HepG2 (cell line): ENCODE data around the gene IVL. TPM values are rescaled to one million over a fixed set of nuclear protein-coding genes. Genes with fewer than 3 reads are reported as not detected.

Experiments used
- ATAC-seq: fragments of 200-7000 bp; cut with Tn5 transposase; 3 replicates; pipeline ENCODE4 v1.9.1; 2020; ENCODE audit warnings: mild to moderate bottlenecking, moderate library complexity
- BruUV-seq: library from RNA; stranded (reverse); fragments of 400-500 nt; replicated peaks from 2 replicates; lab custom pipeline; 2021; lab: Mats Ljungman, UMichigan
- CTCF ChIA-PET: fragments of 300-600 bp; formaldehyde crosslinking; extraction: SDS; loops from one replicate; lab custom pipeline; 2021; ENCODE audit warnings: low total read pairs, inconsistent platforms, low intra/inter-chr PET ratio; lab: Yijun Ruan, JAX
- POLR2A ChIA-PET: fragments of 350-600 bp; sonication (Branson Sonifier 250); formaldehyde crosslinking; loops from one replicate; lab custom pipeline; 2020; ENCODE audit warnings: antibody characterized with exemption, inconsistent platforms; lab: Yijun Ruan, JAX
- DNase-seq: peaks from one replicate; pipeline ENCODE4 v3.0.0-alpha.2; 2015; ENCODE audit warnings: low spot score
- FAIRE-seq: peaks from 3 replicates; lab custom pipeline; 2011; peaks lifted over from hg19 to GRCh38; lab: Jason Lieb, UNC
- H2AFZ ChIP-seq: one replicate; pipeline ENCODE4 v1.6.1; 2011; ENCODE audit warnings: low read length, inconsistent platforms
- H3K27ac ChIP-seq: fragments of 300-600 bp; 3 replicates; pipeline ENCODE4 v1.8.0; 2011; ENCODE audit warnings: mixed run types, mild to moderate bottlenecking, mixed read lengths, low read length, inconsistent platforms; ENCODE audit not compliant: insufficient read depth; ENCODE audit errors: extremely low read length
- H3K27me3 ChIP-seq, 2 experiments: fragments of 200-600 bp in 1 of 2; 2 replicates in 1 of 2; 3 replicates in 1 of 2; pipeline versions ENCODE4 v1.6.0 to v1.8.0; 2011; ENCODE audit warnings: low read length in 2 of 2, mild to moderate bottlenecking in 2 of 2, moderate library complexity in 2 of 2, inconsistent platforms in 1 of 2; ENCODE audit not compliant: insufficient read depth in 2 of 2, control insufficient read depth in 1 of 2
- H3K36me3 ChIP-seq, 2 experiments: fragments of 200-600 bp in 1 of 2; replicated peaks in 1 of 2; 2 replicates in 1 of 2; 3 replicates in 1 of 2; pipeline versions ENCODE4 v1.5.1 to v1.8.0; 2011; ENCODE audit warnings: low read length in 2 of 2, inconsistent platforms in 1 of 2; ENCODE audit not compliant: insufficient read depth in 2 of 2, control insufficient read depth in 1 of 2
- H3K4me1 ChIP-seq: 2 replicates; pipeline ENCODE4 v1.5.1; 2012; ENCODE audit warnings: low read length, inconsistent platforms; ENCODE audit not compliant: insufficient read depth
- H3K4me2 ChIP-seq: 2 replicates; pipeline ENCODE4 v1.6.0; 2011; ENCODE audit warnings: low read depth, low read length, inconsistent platforms
- H3K4me3 ChIP-seq, 3 experiments: fragments of 200-600 bp in 1 of 3; sonication (generic), shearing (Covaris generic) in 1 of 3; replicated peaks in 1 of 3; 2 replicates each; pipeline ENCODE4 v1.5.1; 2011 to 2016; ENCODE audit warnings: low read length in 3 of 3, inconsistent platforms in 2 of 3, low read depth in 2 of 3, mild to moderate bottlenecking in 2 of 3, control low read depth in 1 of 3, mixed read lengths in 1 of 3; ENCODE audit not compliant: insufficient read depth in 1 of 3
- H3K79me2 ChIP-seq: one replicate; pipeline ENCODE4 v1.6.1; 2011; ENCODE audit warnings: low read length, inconsistent platforms; ENCODE audit not compliant: insufficient read depth
- H3K9ac ChIP-seq: 2 replicates; pipeline ENCODE4 v1.6.0; 2011; ENCODE audit warnings: mild to moderate bottlenecking, low read depth, low read length, inconsistent platforms; ENCODE audit not compliant: insufficient read depth
- H3K9me3 ChIP-seq: 2 replicates; pipeline ENCODE4 v1.5.1; 2012; ENCODE audit warnings: mild to moderate bottlenecking, low read length
- H4K20me1 ChIP-seq: 2 replicates; pipeline ENCODE4 v1.6.0; 2011; ENCODE audit warnings: inconsistent platforms, mild to moderate bottlenecking, low read length, moderate library complexity; ENCODE audit not compliant: insufficient read depth
- DBP ChIP-seq: sonication (generic); formaldehyde crosslinking; IDR thresholded peaks from 2 replicates; pipeline ENCODE4 v1.4.0; 2020; ENCODE audit warnings: missing genetic modification reagents; ENCODE audit errors: not compliant biosample characterization
- ELF3 ChIP-seq: IDR thresholded peaks from 2 replicates; pipeline ENCODE4 v1.6.1; 2016; ENCODE audit warnings: missing genetic modification reagents, missing compliant biosample characterization
- GATA4 ChIP-seq: sonication (generic); IDR thresholded peaks from 2 replicates; pipeline ENCODE4 v1.6.1; 2016; ENCODE audit warnings: antibody characterized with exemption, low read depth, borderline replicate concordance
- HNRNPL ChIP-seq: fragments of 200-400 bp; formaldehyde crosslinking; IDR thresholded peaks from 2 replicates; pipeline ENCODE4 v1.6.1; 2017; ENCODE audit warnings: mild to moderate bottlenecking, low read depth, low read length
- ISL2 ChIP-seq: sonication (generic); formaldehyde crosslinking; IDR thresholded peaks from 2 replicates; pipeline ENCODE4 v1.5.0; 2020; ENCODE audit warnings: missing genetic modification reagents
- JDP2 ChIP-seq: sonication (generic); formaldehyde crosslinking; IDR thresholded peaks from 2 replicates; pipeline ENCODE4 v1.8.1; 2022; ENCODE audit warnings: missing genetic modification reagents, borderline replicate concordance
- KLF15 ChIP-seq: sonication (generic); formaldehyde crosslinking; IDR thresholded peaks from 2 replicates; pipeline ENCODE4 v1.8.1; 2023; ENCODE audit warnings: borderline replicate concordance, mild to moderate bottlenecking, inconsistent platforms, missing genetic modification reagents, mixed read lengths
- KLF16 ChIP-seq, 2 experiments: sonication (generic) in 1 of 2; formaldehyde crosslinking in 1 of 2; IDR thresholded peaks; 2 replicates each; pipeline versions ENCODE4 v1.6.1 to v1.8.0; 2016 to 2023; ENCODE audit warnings: missing genetic modification reagents in 2 of 2, missing compliant biosample characterization in 1 of 2
- NBN ChIP-seq: fragments of 450-650 bp; conservative IDR thresholded peaks from 2 replicates; pipeline ENCODE4 v1.6.1; 2017
- ONECUT2 ChIP-seq: sonication (generic); formaldehyde crosslinking; IDR thresholded peaks from 2 replicates; pipeline ENCODE4 v1.4.0; 2020; ENCODE audit warnings: missing genetic modification reagents
- RORA ChIP-seq: sonication (generic); formaldehyde crosslinking; IDR thresholded peaks from 2 replicates; pipeline ENCODE4 v1.5.0; 2020; ENCODE audit warnings: mild to moderate bottlenecking, missing genetic modification reagents, moderate library complexity
- SATB2 ChIP-seq: sonication (generic); formaldehyde crosslinking; IDR thresholded peaks from 2 replicates; pipeline ENCODE4 v1.5.0; 2020; ENCODE audit warnings: missing genetic modification reagents
- SMC3 ChIP-seq: IDR thresholded peaks from 2 replicates; pipeline ENCODE4 v1.6.1; 2011; ENCODE audit warnings: low read length, improper control_type of control experiment
- SRF ChIP-seq: IDR thresholded peaks from 2 replicates; pipeline ENCODE4 v1.6.1; 2011; ENCODE audit warnings: mild to moderate bottlenecking, low read depth, low read length, moderate library complexity
- TFDP2 ChIP-seq: sonication (generic); formaldehyde crosslinking; IDR thresholded peaks from 2 replicates; pipeline ENCODE4 v1.4.0; 2020; ENCODE audit warnings: missing genetic modification reagents
- TIGD3 ChIP-seq: sonication (generic); formaldehyde crosslinking; IDR thresholded peaks from 2 replicates; pipeline ENCODE4 v1.5.1; 2020; ENCODE audit warnings: mild to moderate bottlenecking, missing genetic modification reagents, borderline replicate concordance
- ZFP36L1 ChIP-seq: sonication (generic); formaldehyde crosslinking; IDR thresholded peaks from 2 replicates; pipeline ENCODE4 v1.8.0; 2022; ENCODE audit warnings: mild to moderate bottlenecking, missing genetic modification reagents, moderate library complexity
- ZMYM4 ChIP-seq: sonication (generic); formaldehyde crosslinking; IDR thresholded peaks from 2 replicates; pipeline ENCODE4 v1.8.1; 2023; ENCODE audit warnings: mild to moderate bottlenecking, missing genetic modification reagents
- ZNF138 ChIP-seq: sonication (generic); formaldehyde crosslinking; IDR thresholded peaks from 2 replicates; pipeline ENCODE4 v1.5.0; 2020; ENCODE audit warnings: mild to moderate bottlenecking, low read depth, missing genetic modification reagents
- ZNF552 ChIP-seq: sonication (generic); formaldehyde crosslinking; IDR thresholded peaks from 2 replicates; pipeline ENCODE4 v1.9.0; 2022; ENCODE audit warnings: missing genetic modification reagents, mild to moderate bottlenecking, borderline replicate concordance
- ZNF709 ChIP-seq: sonication (generic); formaldehyde crosslinking; IDR thresholded peaks from 2 replicates; pipeline ENCODE4 v1.5.0; 2020; ENCODE audit warnings: mild to moderate bottlenecking, missing genetic modification reagents
- WGBS: methylation state at CpG from one replicate; pipeline ENCODE4 v1.1.6; 2017; ENCODE audit warnings: low lambda C conversion rate; 5-methylcytosine and 5-hydroxymethylcytosine counted together
- in situ Hi-C: cut with HindIII; loops from 2 replicates; pipeline ENCODE4 v1.10.0; 2017; ENCODE audit warnings: low pct_unique_long_range_greater_than_20kb; ENCODE audit not compliant: extremely low pct_ligation_motif_present
- intact Hi-C: fragments of 100-400 bp; cut with micrococcal nuclease; formaldehyde crosslinking; loops from one replicate; pipeline ENCODE4 v1.10.0; 2022; ENCODE audit not compliant: unreplicated experiment
- polyA plus RNA-seq, 8 experiments: library from polyadenylated mRNA; depleted of rRNA in 3 of 8; stranded (reverse) in 7 of 8; unstranded in 1 of 8; fragments of >200 nt; fragmentation: Illumina TruSeq in 4 of 8; extraction: Trizol in 4 of 8; gene quantifications; 2 replicates each; pipeline versions ENCODE4 v1.2.1 to v1.2.3, GENCODE V29; 2011 to 2016; ENCODE audit warnings: low read depth in 4 of 8, missing spikeins in 1 of 8, mixed read lengths in 1 of 8; ENCODE audit not compliant: insufficient read depth in 1 of 8
- total RNA-seq, 5 experiments: library from RNA; depleted of rRNA; stranded (reverse); fragments of >200 nt; fragmentation: Illumina TruSeq; extraction: Trizol; gene quantifications; 2 replicates each; pipeline ENCODE4 v1.2.3, GENCODE V29; 2016; ENCODE audit warnings: low read depth in 1 of 5

Gene IVL
- total and polyA plus RNA-seq, 2 of the 13 experiments (the other 11 are each of a cell fraction or from before 2014, with no cell fraction given) = not detected

GRCh38 chr1:152884966-152885624, 23.3 kb upstream of the IVL start (continued):
- no peak for TF ChIP-seq ISL2 (CRISPR knock-in tag)
- no peak for TF ChIP-seq TFDP2 (CRISPR knock-in tag)
- no peak for TF ChIP-seq ELF3
- no peak for TF ChIP-seq SATB2 (CRISPR knock-in tag)
- no peak for TF ChIP-seq ONECUT2 (CRISPR knock-in tag)
- no peak for TF ChIP-seq ZNF709
- no peak for TF ChIP-seq ZNF138 (CRISPR knock-in tag)
- TF ChIP-seq SMC3 = no peak
- TF ChIP-seq NBN = no peak
- TF ChIP-seq, all 625 proteins: peak for 0

- intact Hi-C loops = no loop called here
- WGBS = 0% methylated on average over 3 of the region's 3 CpGs
Observed at GRCh38 chr1:152886085-152886484, 22.3 kb upstream of the IVL start.

More at GRCh38 chr1:152886085-152886484, 22.3 kb upstream of the IVL start:
- no peak overlapping the region for H3K27ac ChIP-seq
- no peaks in the 10 kb centered on the region for H3K79me2 ChIP-seq
- H3K9me3 ChIP-seq = no peaks in the 10 kb centered on the region
- H3K4me2 ChIP-seq = no peak overlapping the region
- H3K36me3 ChIP-seq = no peaks in the 10 kb centered on the region
- no peak overlapping the region for H2AFZ ChIP-seq
- no peak for ATAC-seq
- no peaks in the 10 kb centered on the region for H3K4me1 ChIP-seq
- TF ChIP-seq GATA4 (no peak), HNRNPL (no peak), ZMYM4 (CRISPR knock-in tag) (no peak), JDP2 (CRISPR knock-in tag) (no peak), ZNF552 (no peak), SRF (no peak), TIGD3 (CRISPR knock-in tag) (no peak), KLF15 (CRISPR knock-in tag) (no peak), ZFP36L1 (no peak), KLF16 (CRISPR knock-in tag; IDR thresholded peaks at IDR 0.05) (no peak), DBP (CRISPR knock-in tag) (no peak), RORA (CRISPR knock-in tag) (no peak)
- no TSS peak for BruUV-seq
- FAIRE-seq = no peak
- H3K27me3 ChIP-seq = no peaks in the 10 kb centered on the region
- CTCF ChIA-PET = no interaction called here
- DNase-seq = no peak
- POLR2A ChIA-PET = no interaction called here
- no peak overlapping the region for H3K9ac ChIP-seq
- no peaks in the 10 kb centered on the region for H4K20me1 ChIP-seq
- no peak overlapping the region for H3K4me3 ChIP-seq
- in situ Hi-C loops = no loop called here
